ENCODE data around the gene RNF151. TPM values are rescaled to one million over a fixed set of nuclear protein-coding genes. Genes with fewer than 3 reads are reported as not detected.

RNF151 gene
- total RNA-seq, 1 donor from 2014 or later: not detected

- Mint-ChIP-seq H3K36me3 (ENCODE audit: low read depth, unreplicated experiment) (peaks cover 8% of the 10 kb centered on the region), H3K27me3 (ENCODE audit: low read depth, unreplicated experiment) (peaks cover 14% of the 10 kb centered on the region), H3K27ac (ENCODE audit: unreplicated experiment) (no peak overlapping the region), H3K9me3 (ENCODE audit: unreplicated experiment) (no peaks in the 10 kb centered on the region), H3K4me3 (ENCODE audit: unreplicated experiment) (no peak overlapping the region), H3K4me1 (ENCODE audit: low read depth, unreplicated experiment) (peaks cover 2% of the 10 kb centered on the region)
- H3K4me2 ChIP-seq (ENCODE audit: low read length): no peak overlapping the region
- H3K9me3 ChIP-seq (ENCODE audit: insufficient read depth, low read depth, low read length): peaks cover 3% of the 10 kb centered on the region
- no peak overlapping the region for H3K9ac ChIP-seq (ENCODE audit: low read length)
- DNase-seq (ENCODE audit: low read depth) (no peak), FAIRE-seq (no peak)
- H2AFZ ChIP-seq (ENCODE audit: low read depth, low read length): no peak overlapping the region
- peaks cover 6% of the 10 kb centered on the region for H3K36me3 ChIP-seq (ENCODE audit: insufficient read depth, low read length)
- no peak overlapping the region for H3K4me3 ChIP-seq (ENCODE audit: insufficient read depth, low read depth, low read length)
- no peaks in the 10 kb centered on the region for H3K79me2 ChIP-seq (ENCODE audit: insufficient read depth, low read length)
- peaks cover 16% of the 10 kb centered on the region for H3K4me1 ChIP-seq (ENCODE audit: insufficient read depth, low read length)
- no peak overlapping the region for H3K27ac ChIP-seq (ENCODE audit: low read depth, low read length)
- peaks cover 25% of the 10 kb centered on the region for H3K27me3 ChIP-seq (ENCODE audit: insufficient read depth, low read length)
- TF ChIP-seq EZH2 (IDR thresholded peaks at IDR 0.05; ENCODE audit: insufficient read depth, low read length): no peak
- TF ChIP-seq, protein P1, sequence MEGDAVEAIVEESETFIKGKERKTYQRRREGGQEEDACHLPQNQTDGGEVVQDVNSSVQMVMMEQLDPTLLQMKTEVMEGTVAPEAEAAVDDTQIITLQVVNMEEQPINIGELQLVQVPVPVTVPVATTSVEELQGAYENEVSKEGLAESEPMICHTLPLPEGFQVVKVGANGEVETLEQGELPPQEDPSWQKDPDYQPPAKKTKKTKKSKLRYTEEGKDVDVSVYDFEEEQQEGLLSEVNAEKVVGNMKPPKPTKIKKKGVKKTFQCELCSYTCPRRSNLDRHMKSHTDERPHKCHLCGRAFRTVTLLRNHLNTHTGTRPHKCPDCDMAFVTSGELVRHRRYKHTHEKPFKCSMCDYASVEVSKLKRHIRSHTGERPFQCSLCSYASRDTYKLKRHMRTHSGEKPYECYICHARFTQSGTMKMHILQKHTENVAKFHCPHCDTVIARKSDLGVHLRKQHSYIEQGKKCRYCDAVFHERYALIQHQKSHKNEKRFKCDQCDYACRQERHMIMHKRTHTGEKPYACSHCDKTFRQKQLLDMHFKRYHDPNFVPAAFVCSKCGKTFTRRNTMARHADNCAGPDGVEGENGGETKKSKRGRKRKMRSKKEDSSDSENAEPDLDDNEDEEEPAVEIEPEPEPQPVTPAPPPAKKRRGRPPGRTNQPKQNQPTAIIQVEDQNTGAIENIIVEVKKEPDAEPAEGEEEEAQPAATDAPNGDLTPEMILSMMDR (IDR thresholded peaks at IDR 0.05; ENCODE audit: insufficient read depth, low read depth, low read length): no peak
- H4K20me1 ChIP-seq (ENCODE audit: insufficient read depth, low read length): peaks cover 16% of the 10 kb centered on the region
These were observed 27.1 kb downstream of the RNF151 start for GRCh38 chr16:1993731-1994131.

DNA sequence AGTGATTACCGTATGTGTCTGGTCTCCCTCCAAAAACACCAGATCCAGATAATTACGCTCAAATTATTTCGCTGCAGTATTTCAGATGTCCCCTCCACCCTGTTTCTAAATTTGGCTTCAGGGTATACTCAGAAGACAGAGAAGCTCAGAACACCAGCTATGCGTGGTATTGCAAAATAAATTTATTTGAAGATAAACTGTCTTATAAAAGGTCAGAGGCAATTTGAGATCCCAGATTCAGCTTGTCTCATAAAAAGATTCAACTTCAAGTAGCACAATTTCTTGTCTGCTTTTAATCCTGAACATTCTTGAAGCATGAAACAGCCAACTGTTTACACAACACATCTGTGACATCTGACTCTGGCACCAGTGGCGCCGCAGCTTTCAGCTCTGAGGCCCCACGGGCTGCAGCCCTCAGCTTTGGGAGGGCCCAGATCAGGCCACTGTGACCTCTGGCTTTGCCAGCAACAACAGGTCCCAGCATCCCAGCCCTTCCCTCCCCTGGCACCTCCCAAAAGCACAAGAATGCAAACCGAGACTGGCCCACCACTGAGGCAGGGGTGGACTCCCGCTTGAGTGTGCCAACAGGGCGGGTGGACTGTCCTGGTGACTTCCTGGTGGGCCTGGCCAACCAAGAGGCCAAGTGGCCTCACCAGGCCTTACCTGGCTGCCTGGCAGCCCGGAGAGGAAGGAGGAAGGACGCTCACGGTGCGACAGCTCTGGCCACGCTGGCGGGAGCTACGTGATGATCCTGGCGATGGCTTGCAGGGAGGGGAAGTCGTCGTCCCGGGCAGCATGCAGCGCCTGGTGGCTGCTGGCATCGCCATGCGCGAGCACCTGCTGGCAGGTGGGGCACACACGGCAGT, 31.1 kb downstream of the RNF151 start:
- H3K4me2 ChIP-seq (ENCODE audit: low read length): no peak overlapping the region
- H3K4me3 Mint-ChIP-seq (ENCODE audit: unreplicated experiment): no peak overlapping the region

More for the DNA sequence above, 31.1 kb downstream of the RNF151 start:
- Histone ChIP-seq H3K9me3 (ENCODE audit: insufficient read depth, low read depth, low read length) (no peaks in the 10 kb centered on the region), H3K27me3 (ENCODE audit: insufficient read depth, low read length) (no peaks in the 10 kb centered on the region), H3K79me2 (ENCODE audit: insufficient read depth, low read length) (peaks cover 17% of the 10 kb centered on the region), H3K36me3 (ENCODE audit: insufficient read depth, low read length) (peaks cover 8% of the 10 kb centered on the region), H3K4me1 (ENCODE audit: insufficient read depth, low read length) (peaks cover 3% of the 10 kb centered on the region), H3K9ac (ENCODE audit: low read length) (no peak overlapping the region), H3K27ac (ENCODE audit: low read depth, low read length) (no peak overlapping the region), H4K20me1 (ENCODE audit: insufficient read depth, low read length) (peaks cover 35% of the 10 kb centered on the region), H2AFZ (ENCODE audit: low read depth, low read length) (no peak overlapping the region), H3K4me3 (ENCODE audit: insufficient read depth, low read depth, low read length) (no peak overlapping the region)
- peaks cover 11% of the 10 kb centered on the region for H3K36me3 Mint-ChIP-seq (ENCODE audit: low read depth, unreplicated experiment)
- no peak overlapping the region for H3K27ac Mint-ChIP-seq (ENCODE audit: unreplicated experiment)
- DNase-seq (ENCODE audit: low read depth) (no peak), FAIRE-seq (peak; percentile 89)
- H3K4me1 Mint-ChIP-seq (ENCODE audit: low read depth, unreplicated experiment): peaks cover 2% of the 10 kb centered on the region
- H3K27me3 Mint-ChIP-seq (ENCODE audit: low read depth, unreplicated experiment): no peaks in the 10 kb centered on the region
- TF ChIP-seq, protein P1 (IDR thresholded peaks at IDR 0.05; ENCODE audit: insufficient read depth, low read depth, low read length): no peak
- TF ChIP-seq EZH2 (IDR thresholded peaks at IDR 0.05; ENCODE audit: insufficient read depth, low read length): no peak
- H3K9me3 Mint-ChIP-seq (ENCODE audit: unreplicated experiment): no peaks in the 10 kb centered on the region

All from astrocyte (in vitro differentiated cells and primary cell).